Loucy (cell line): ENCODE measurements around the gene NELL2.

Experiments used
- H2AFZ ChIP-seq: fragments of 200-600 bp; sonication (generic); 2 replicates; pipeline ENCODE4 v1.6.0; 2016; ENCODE audit warnings: antibody characterized with exemption, mild to moderate bottlenecking, low read length, moderate library complexity
- H3F3A ChIP-seq: fragments of 200-600 bp; 2 replicates; pipeline ENCODE4 v1.6.0; 2016; ENCODE audit warnings: antibody characterized with exemption, low read depth, mild to moderate bottlenecking
- H3K27me3 ChIP-seq: fragments of 200-600 bp; sonication (generic); 2 replicates; pipeline ENCODE4 v1.6.1; 2014; ENCODE audit warnings: low read length, mild to moderate bottlenecking; ENCODE audit not compliant: insufficient read depth, poor library complexity, severe bottlenecking
- H3K36me3 ChIP-seq: fragments of 200-600 bp; sonication (generic); 2 replicates; pipeline ENCODE4 v1.6.1; 2016; ENCODE audit warnings: low read length; ENCODE audit not compliant: insufficient read depth
- H3K4me1 ChIP-seq: fragments of 200-600 bp; sonication (generic); 2 replicates; pipeline ENCODE4 v1.5.1; 2014; ENCODE audit warnings: low read length, mild to moderate bottlenecking; ENCODE audit not compliant: insufficient read depth, poor library complexity, severe bottlenecking
- H3K4me2 ChIP-seq: fragments of 200-600 bp; sonication (generic); 2 replicates; pipeline ENCODE4 v1.6.0; 2014; ENCODE audit warnings: antibody characterized with exemption, low read length, low read depth, mild to moderate bottlenecking; ENCODE audit not compliant: poor library complexity, severe bottlenecking
- H3K4me3 ChIP-seq: fragments of 200-600 bp; sonication (generic); 2 replicates; pipeline ENCODE4 v1.5.1; 2014; ENCODE audit warnings: low read length, mild to moderate bottlenecking, mixed read lengths; ENCODE audit not compliant: poor library complexity, severe bottlenecking
- H3K79me2 ChIP-seq: fragments of 200-600 bp; sonication (generic); 2 replicates; pipeline ENCODE4 v1.6.1; 2014; ENCODE audit warnings: low read length; ENCODE audit not compliant: insufficient read depth
- H3K9ac ChIP-seq: fragments of 200-600 bp; sonication (generic); 2 replicates; pipeline ENCODE4 v1.6.0; 2014; ENCODE audit warnings: mild to moderate bottlenecking, low read depth, low read length, moderate library complexity; ENCODE audit not compliant: poor library complexity, severe bottlenecking
- H3K9me2 ChIP-seq: fragments of 200-600 bp; sonication (generic); replicated peaks from 2 replicates; pipeline ENCODE4 v1.6.1; 2016; ENCODE audit warnings: low read depth, low read length, mixed read lengths
- H3K9me3 ChIP-seq: fragments of 200-600 bp; sonication (generic); 2 replicates; pipeline ENCODE4 v1.6.1; 2014; ENCODE audit warnings: mild to moderate bottlenecking, antibody characterized with exemption, low read length, low read depth; ENCODE audit not compliant: insufficient read depth
- H4K20me1 ChIP-seq: fragments of 200-600 bp; sonication (generic); 2 replicates; pipeline ENCODE4 v1.6.0; 2014; ENCODE audit warnings: antibody characterized with exemption, low read length, mild to moderate bottlenecking; ENCODE audit not compliant: insufficient read depth, poor library complexity, severe bottlenecking
- EZH2phosphoT487 ChIP-seq: fragments of 200-600 bp; IDR thresholded peaks from 2 replicates; pipeline ENCODE4 v1.6.1; 2018; ENCODE audit warnings: antibody characterized with exemption, mild to moderate bottlenecking, moderate library complexity, borderline replicate concordance
- TF ChIP-seq, protein P1 (sequence below): fragments of 200-600 bp; sonication (generic); conservative IDR thresholded peaks from 2 replicates; pipeline ENCODE4 v1.5.1; 2014; ENCODE audit warnings: mild to moderate bottlenecking, antibody characterized with exemption, low read length

Gene NELL2

DNA sequence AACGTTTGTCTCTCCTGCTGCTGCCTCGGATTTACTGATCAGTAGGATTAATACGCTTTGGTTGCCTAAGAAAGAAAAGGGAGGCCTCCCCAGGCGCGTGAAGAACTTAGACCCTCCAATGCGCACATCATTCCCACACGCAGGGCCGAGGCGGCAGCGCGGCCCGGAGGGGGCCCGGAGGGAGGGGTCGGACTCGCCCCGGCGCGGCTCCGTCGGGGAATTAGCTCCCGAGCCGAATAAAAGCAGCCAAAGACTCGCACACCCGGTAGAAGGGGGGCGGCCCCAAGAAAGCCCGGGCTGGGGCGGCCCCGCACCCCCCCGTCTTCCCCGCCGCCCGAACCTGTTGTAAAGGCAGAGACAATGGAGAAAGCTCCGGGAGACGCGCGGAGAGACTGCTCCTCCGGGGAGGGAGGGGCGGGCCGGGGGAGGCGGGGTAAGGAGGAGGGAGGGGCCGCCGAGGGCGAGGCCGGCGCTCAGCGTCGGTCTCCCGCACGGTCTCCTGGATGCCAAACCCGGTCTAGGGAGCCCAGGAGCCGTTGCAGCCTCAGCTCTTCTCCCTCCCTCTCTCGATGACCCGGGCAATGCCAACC is at the start of gene NELL2:
TSS of gene NELL2 (minus strand) at position 362 of the 590 bp plus-strand sequence. CDS start 446 bp downstream, outside the sequence.
- H3K27me3 ChIP-seq: no peaks in the 10 kb centered on the region
- H3K36me3 ChIP-seq: no peaks in the 10 kb centered on the region
- no peaks in the 10 kb centered on the region for H3K4me1 ChIP-seq
- H4K20me1 ChIP-seq: no peaks in the 10 kb centered on the region
- H3K4me2 ChIP-seq: no peak within 1 kb of the TSS
- no peaks in the 10 kb centered on the region for H3K79me2 ChIP-seq
- H3K9ac ChIP-seq: no peak within 1 kb of the TSS
- H3K4me3 ChIP-seq: no peak within 1 kb of the TSS
- no peaks in the 10 kb centered on the region for H3K9me2 ChIP-seq
- TF ChIP-seq, protein P1, sequence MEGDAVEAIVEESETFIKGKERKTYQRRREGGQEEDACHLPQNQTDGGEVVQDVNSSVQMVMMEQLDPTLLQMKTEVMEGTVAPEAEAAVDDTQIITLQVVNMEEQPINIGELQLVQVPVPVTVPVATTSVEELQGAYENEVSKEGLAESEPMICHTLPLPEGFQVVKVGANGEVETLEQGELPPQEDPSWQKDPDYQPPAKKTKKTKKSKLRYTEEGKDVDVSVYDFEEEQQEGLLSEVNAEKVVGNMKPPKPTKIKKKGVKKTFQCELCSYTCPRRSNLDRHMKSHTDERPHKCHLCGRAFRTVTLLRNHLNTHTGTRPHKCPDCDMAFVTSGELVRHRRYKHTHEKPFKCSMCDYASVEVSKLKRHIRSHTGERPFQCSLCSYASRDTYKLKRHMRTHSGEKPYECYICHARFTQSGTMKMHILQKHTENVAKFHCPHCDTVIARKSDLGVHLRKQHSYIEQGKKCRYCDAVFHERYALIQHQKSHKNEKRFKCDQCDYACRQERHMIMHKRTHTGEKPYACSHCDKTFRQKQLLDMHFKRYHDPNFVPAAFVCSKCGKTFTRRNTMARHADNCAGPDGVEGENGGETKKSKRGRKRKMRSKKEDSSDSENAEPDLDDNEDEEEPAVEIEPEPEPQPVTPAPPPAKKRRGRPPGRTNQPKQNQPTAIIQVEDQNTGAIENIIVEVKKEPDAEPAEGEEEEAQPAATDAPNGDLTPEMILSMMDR: no peak
- H3K9me3 ChIP-seq: no peaks in the 10 kb centered on the region
- no peaks in the 10 kb centered on the region for H3F3A ChIP-seq
- H2AFZ ChIP-seq: no peak within 1 kb of the TSS

DNA sequence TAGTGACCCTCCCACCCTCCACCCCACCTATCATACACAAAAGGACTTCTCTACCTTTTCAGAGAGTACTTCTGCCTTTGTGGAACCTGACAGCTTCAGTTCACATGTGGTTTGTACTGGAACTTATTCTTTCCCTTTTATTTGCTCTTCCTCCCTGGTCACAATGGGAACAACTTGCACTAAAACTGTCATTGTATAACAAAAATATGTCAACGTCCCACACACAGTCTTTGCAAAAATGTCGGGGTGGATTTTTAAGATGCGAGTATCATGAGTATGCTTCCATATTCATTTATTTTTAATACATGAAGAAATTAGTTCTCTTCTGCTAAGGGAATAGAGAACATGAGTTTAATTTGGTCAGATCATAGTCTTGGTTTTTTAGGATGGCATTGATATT is 45.6 kb upstream of the NELL2 start:
- Histone ChIP-seq H3K9me2 (no peaks in the 10 kb centered on the region), H3K36me3 (no peaks in the 10 kb centered on the region), H3K27me3 (no peaks in the 10 kb centered on the region), H3K4me3 (no peak overlapping the region), H3K4me1 (no peaks in the 10 kb centered on the region), H3K79me2 (no peaks in the 10 kb centered on the region), H3F3A (no peaks in the 10 kb centered on the region), H4K20me1 (no peaks in the 10 kb centered on the region), H3K9me3 (no peaks in the 10 kb centered on the region), H3K9ac (no peak overlapping the region), H2AFZ (no peak overlapping the region), H3K4me2 (no peak overlapping the region)
- TF ChIP-seq, protein P1: no peak
- no peak for TF ChIP-seq EZH2phosphoT487

DNA sequence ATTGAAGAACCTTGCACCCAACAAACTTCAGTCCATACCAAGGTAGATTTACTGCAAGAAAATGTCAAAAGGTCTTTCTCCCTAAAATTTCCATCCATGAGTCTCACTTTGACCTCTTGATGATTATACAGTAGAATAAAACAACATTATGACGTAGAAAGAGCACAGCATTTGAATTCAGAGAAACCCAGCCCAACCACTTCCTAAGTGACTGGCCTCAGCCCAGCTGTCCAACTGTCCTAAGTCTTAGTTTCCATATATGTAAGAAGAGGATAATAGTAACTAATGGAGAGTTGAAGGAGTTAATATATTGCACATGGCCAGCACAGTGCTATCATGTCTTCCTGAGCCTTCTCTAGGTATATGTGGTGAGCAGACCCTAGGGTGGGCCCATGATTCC is 41.0 kb upstream of the NELL2 start:
- Histone ChIP-seq H3K27me3 (no peaks in the 10 kb centered on the region), H3K79me2 (no peaks in the 10 kb centered on the region), H4K20me1 (no peaks in the 10 kb centered on the region), H2AFZ (no peak overlapping the region), H3K4me3 (no peak overlapping the region), H3K4me1 (no peaks in the 10 kb centered on the region), H3F3A (no peaks in the 10 kb centered on the region), H3K36me3 (no peaks in the 10 kb centered on the region), H3K9ac (no peak overlapping the region), H3K9me3 (no peaks in the 10 kb centered on the region), H3K4me2 (no peak overlapping the region), H3K9me2 (no peaks in the 10 kb centered on the region)
- TF ChIP-seq, protein P1: no peak
- TF ChIP-seq EZH2phosphoT487: no peak
